ENCODE measurements around the gene IDH1. TPM values are rescaled to one million over a fixed set of nuclear protein-coding genes. Genes with fewer than 3 reads are reported as not detected.

Gene IDH1
- polyA plus RNA-seq, 2 of the 4 experiments (the other 2 are of a cell fraction) = 180 to 346 TPM

DNA sequence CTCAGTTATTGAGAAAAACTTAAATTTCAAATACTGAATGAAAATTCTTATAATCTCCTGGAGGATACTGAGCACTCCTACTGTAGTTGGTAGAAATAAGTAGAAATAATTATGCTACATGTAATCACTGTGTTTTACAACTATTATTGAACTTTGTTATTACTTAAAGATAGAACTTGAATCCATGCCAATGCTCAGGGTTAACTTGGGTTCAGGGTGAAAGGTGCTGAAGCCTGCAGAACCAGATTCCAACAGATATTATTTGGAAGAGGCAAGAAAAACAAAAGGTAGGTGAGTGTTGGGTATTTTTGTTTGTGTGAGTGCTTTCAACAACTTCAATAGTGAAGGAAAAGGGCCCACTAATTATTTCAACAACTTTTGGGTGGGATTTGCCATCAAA lies 10.4 kb downstream of the IDH1 start:
- POLR2A ChIA-PET = interaction anchor here (1.4 kb wide), 1 partner anchor 10 kb away, joined by 5 read pairs; the partner anchor contains the start of gene IDH1
- ATAC-seq (no peak), FAIRE-seq (no peak), DNase-seq (ENCODE audit: low read depth in 1 of 2, low spot score in 1 of 2) (no peak)
- Histone ChIP-seq H3K4me2 (no peak overlapping the region), H3K9me3 (no peaks in the 10 kb centered on the region), H3K27ac (no peak overlapping the region), H3K4me3 (no peak overlapping the region), H3K4me1 (no peaks in the 10 kb centered on the region; the same call in 2 of the 3 replicates)
- CTCF ChIA-PET = interaction anchor here (1.6 kb wide), 1 partner anchor 24 kb away, joined by 3 read pairs; no protein-coding TSS in a partner anchor
- TF ChIP-seq HOXA7 (CRISPR knock-in tag; IDR thresholded peaks at IDR 0.05) = no peak
- TF ChIP-seq USF2 (IDR thresholded peaks at IDR 0.05) = no peak
- TF ChIP-seq ZFP36 (IDR thresholded peaks at IDR 0.05; ENCODE audit: borderline replicate concordance, partially characterized antibody) = no peak
- TF ChIP-seq RAD21 (conservative IDR thresholded peaks at IDR 0.05 in 1 of 2, IDR thresholded peaks at IDR 0.05 in 1 of 2) = no peak
- TF ChIP-seq ZC3H11A (IDR thresholded peaks at IDR 0.05) = no peak
- TF ChIP-seq POLR2AphosphoS2 (conservative IDR thresholded peaks at IDR 0.05; ENCODE audit: low read length) = no peak
- TF ChIP-seq ZSCAN20 (CRISPR knock-in tag; IDR thresholded peaks at IDR 0.05) = no peak
- TF ChIP-seq GATA3 (IDR thresholded peaks at IDR 0.05; ENCODE audit: borderline replicate concordance) = no peak
- TF ChIP-seq, protein P1, sequence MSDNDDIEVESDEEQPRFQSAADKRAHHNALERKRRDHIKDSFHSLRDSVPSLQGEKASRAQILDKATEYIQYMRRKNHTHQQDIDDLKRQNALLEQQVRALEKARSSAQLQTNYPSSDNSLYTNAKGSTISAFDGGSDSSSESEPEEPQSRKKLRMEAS (IDR thresholded peaks at IDR 0.05) = no peak
- TF ChIP-seq NFE2L2 (conservative IDR thresholded peaks at IDR 0.05; ENCODE audit: low read length) = no peak
- TF ChIP-seq RFX5 (IDR thresholded peaks at IDR 0.05) = no peak
- no peak for TF ChIP-seq RNF2 (IDR thresholded peaks at IDR 0.05; ENCODE audit: borderline replicate concordance, low read depth)
- no peak for TF ChIP-seq MAFK (IDR thresholded peaks at IDR 0.05; ENCODE audit: partially characterized antibody)
- no peak for TF ChIP-seq HOXB13 (CRISPR knock-in tag; IDR thresholded peaks at IDR 0.05; ENCODE audit: low read depth)
- TF ChIP-seq HMGXB4 (CRISPR knock-in tag; IDR thresholded peaks at IDR 0.05; ENCODE audit: borderline replicate concordance) = no peak
- TF ChIP-seq CHD4 (IDR thresholded peaks at IDR 0.05; ENCODE audit: borderline replicate concordance) = no peak
- TF ChIP-seq EHMT2 (IDR thresholded peaks at IDR 0.05; ENCODE audit: low read depth) = no peak
- TF ChIP-seq HOXB5 (CRISPR knock-in tag; IDR thresholded peaks at IDR 0.05) = no peak
- no peak for TF ChIP-seq HDAC2 (IDR thresholded peaks at IDR 0.05)
- TF ChIP-seq RCOR1 (IDR thresholded peaks at IDR 0.05; ENCODE audit: low read depth, low read length) = no peak

- Histone ChIP-seq H3K4me1 (no peaks in the 10 kb centered on the region), H3K27ac (no peak overlapping the region), H3K4me2 (no peak overlapping the region), H3K9me3 (no peaks in the 10 kb centered on the region), H3K4me3 (no peak overlapping the region)
- TF ChIP-seq FOSL2 (IDR thresholded peaks at IDR 0.05) = no peak
- no peak for TF ChIP-seq FOSL2 (CRISPR knock-in tag; IDR thresholded peaks at IDR 0.05)
- TF ChIP-seq CBX2 (IDR thresholded peaks at IDR 0.05; ENCODE audit: borderline replicate concordance, low read depth) = no peak
- TF ChIP-seq NFE2L2 (conservative IDR thresholded peaks at IDR 0.05; ENCODE audit: low read length) = no peak
- no peak for TF ChIP-seq RARB (CRISPR knock-in tag; IDR thresholded peaks at IDR 0.05)
- no peak for TF ChIP-seq NR3C1 (IDR thresholded peaks at IDR 0.05)
- TF ChIP-seq ZNF302 (CRISPR knock-in tag; IDR thresholded peaks at IDR 0.05) = no peak
- no peak for TF ChIP-seq SMC3 (IDR thresholded peaks at IDR 0.05)
- TF ChIP-seq CBX8 (IDR thresholded peaks at IDR 0.05) = no peak
- TF ChIP-seq ZFP36 (IDR thresholded peaks at IDR 0.05; ENCODE audit: borderline replicate concordance, partially characterized antibody) = no peak
- TF ChIP-seq ESRRA (IDR thresholded peaks at IDR 0.05; ENCODE audit: borderline replicate concordance, low read length) = no peak
- no peak for TF ChIP-seq MAFK (IDR thresholded peaks at IDR 0.05; ENCODE audit: partially characterized antibody)
- TF ChIP-seq, protein P1 (IDR thresholded peaks at IDR 0.05) = no peak
- TF ChIP-seq FOXS1 (CRISPR knock-in tag; IDR thresholded peaks at IDR 0.05) = no peak
- no peak for TF ChIP-seq CHD4 (IDR thresholded peaks at IDR 0.05; ENCODE audit: borderline replicate concordance)
- TF ChIP-seq USF2 (IDR thresholded peaks at IDR 0.05) = no peak
- TF ChIP-seq RNF2 (IDR thresholded peaks at IDR 0.05; ENCODE audit: borderline replicate concordance, low read depth) = no peak
- TF ChIP-seq NPAS2 (CRISPR knock-in tag; IDR thresholded peaks at IDR 0.05; ENCODE audit: borderline replicate concordance) = no peak
- TF ChIP-seq HMGXB4 (CRISPR knock-in tag; IDR thresholded peaks at IDR 0.05; ENCODE audit: borderline replicate concordance) = no peak
- ChIA-PET POLR2A (no interaction called here), CTCF (interaction anchor here (0.6 to 1.6 kb wide), 3 partner anchors 9 to 131 kb away, joined by 3 to 11 read pairs (median 3); partner anchors contain the start of gene IDH1)
- DNase-seq (ENCODE audit: low read depth in 1 of 2, low spot score in 1 of 2) (no peak), FAIRE-seq (no peak), ATAC-seq (no peak)
- 86% methylated on average over 3 of the region's 3 CpGs for WGBS (ENCODE audit: missing lambda C conversion rate)
These were observed 14.2 kb downstream of the IDH1 start for GRCh38 chr2:208240619-208241209.
